ENCODE data around the gene KIAA0825.

KIAA0825 gene

DNA sequence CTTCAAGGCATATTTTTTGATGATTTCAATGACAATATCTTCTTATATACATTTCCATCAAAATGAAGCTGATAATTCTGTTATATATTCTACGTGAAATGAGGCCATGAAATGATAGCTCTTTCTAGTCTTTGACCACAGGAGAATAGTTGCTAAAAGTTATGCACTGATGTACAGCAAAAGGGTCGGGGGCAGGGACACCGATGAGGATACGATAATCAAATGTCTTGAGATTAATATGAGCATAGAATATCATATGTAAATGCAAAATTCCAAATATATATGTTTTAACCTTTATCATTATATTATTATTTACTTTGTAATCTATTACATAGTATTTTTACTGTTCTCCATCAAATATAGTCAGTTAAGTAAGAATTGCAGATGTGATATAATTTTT, 264.8 kb downstream of the KIAA0825 start:
- no peak for DNase-seq (ENCODE audit: low read depth)
- TF ChIP-seq, protein P1, sequence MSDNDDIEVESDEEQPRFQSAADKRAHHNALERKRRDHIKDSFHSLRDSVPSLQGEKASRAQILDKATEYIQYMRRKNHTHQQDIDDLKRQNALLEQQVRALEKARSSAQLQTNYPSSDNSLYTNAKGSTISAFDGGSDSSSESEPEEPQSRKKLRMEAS (IDR thresholded peaks at IDR 0.05; ENCODE audit: low read depth, low read length) = no peak
- no peak for TF ChIP-seq POLR2A (IDR thresholded peaks at IDR 0.05; ENCODE audit: extremely low read depth, insufficient read length)
- TF ChIP-seq, protein P2, sequence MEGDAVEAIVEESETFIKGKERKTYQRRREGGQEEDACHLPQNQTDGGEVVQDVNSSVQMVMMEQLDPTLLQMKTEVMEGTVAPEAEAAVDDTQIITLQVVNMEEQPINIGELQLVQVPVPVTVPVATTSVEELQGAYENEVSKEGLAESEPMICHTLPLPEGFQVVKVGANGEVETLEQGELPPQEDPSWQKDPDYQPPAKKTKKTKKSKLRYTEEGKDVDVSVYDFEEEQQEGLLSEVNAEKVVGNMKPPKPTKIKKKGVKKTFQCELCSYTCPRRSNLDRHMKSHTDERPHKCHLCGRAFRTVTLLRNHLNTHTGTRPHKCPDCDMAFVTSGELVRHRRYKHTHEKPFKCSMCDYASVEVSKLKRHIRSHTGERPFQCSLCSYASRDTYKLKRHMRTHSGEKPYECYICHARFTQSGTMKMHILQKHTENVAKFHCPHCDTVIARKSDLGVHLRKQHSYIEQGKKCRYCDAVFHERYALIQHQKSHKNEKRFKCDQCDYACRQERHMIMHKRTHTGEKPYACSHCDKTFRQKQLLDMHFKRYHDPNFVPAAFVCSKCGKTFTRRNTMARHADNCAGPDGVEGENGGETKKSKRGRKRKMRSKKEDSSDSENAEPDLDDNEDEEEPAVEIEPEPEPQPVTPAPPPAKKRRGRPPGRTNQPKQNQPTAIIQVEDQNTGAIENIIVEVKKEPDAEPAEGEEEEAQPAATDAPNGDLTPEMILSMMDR (IDR thresholded peaks at IDR 0.05; ENCODE audit: low read depth, low read length) = no peak
- no peak overlapping the region for H3K4me3 ChIP-seq (ENCODE audit: low read depth, low read length)

DNA sequence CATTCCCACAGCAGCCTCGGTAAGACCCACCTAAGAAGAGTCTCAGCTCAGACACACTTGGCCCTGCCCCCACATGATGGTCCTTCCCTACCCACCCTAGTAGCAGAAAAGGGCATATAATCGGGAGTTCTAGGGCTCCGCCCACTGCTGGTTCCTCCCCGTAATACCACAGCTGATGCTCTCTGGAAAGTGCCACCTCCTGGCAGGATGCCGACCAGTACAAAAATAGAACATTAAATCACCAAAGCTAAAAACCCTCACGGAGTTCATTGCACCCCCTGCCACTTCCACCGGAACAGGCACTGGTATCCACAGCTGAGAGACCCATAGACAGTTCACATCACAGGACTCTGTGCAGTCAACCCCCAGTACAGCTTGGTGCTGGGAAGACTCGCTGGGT, 271.3 kb downstream of the KIAA0825 start:
- H3K4me3 ChIP-seq (ENCODE audit: low read depth, low read length) = no peak overlapping the region
- DNase-seq (ENCODE audit: low read depth) = no peak
- TF ChIP-seq, protein P1 (IDR thresholded peaks at IDR 0.05; ENCODE audit: low read depth, low read length) = no peak
- TF ChIP-seq POLR2A (IDR thresholded peaks at IDR 0.05; ENCODE audit: extremely low read depth, insufficient read length) = no peak
- TF ChIP-seq, protein P2 (IDR thresholded peaks at IDR 0.05; ENCODE audit: low read depth, low read length) = no peak
- no peak for TF ChIP-seq MYC (IDR thresholded peaks at IDR 0.05; ENCODE audit: low read depth, low read length)

DNA sequence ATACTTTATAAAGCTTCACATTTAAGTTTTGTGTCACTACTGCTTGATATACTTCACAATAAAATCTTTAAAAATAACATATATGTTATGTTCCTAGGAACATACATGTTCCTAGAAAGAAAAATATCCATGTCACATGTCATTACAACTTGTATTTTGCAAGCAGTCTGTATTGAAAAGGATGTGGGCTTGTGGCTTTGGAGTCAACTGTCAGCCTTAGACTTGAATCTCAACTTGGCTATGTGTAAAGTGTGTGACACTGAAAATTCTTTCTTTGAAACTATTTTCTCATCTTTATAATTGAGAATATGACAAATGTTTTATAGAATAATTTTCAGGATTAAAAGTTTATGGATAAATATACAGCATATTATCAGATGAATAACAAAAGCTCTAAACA, 273.1 kb downstream of the KIAA0825 start:
- no peak overlapping the region for H3K4me3 ChIP-seq (ENCODE audit: low read depth, low read length)
- DNase-seq (ENCODE audit: low read depth) = peak; percentile 5
- TF ChIP-seq POLR2A (IDR thresholded peaks at IDR 0.05; ENCODE audit: extremely low read depth, insufficient read length) (no peak), MYC (IDR thresholded peaks at IDR 0.05; ENCODE audit: low read depth, low read length) (no peak)
- TF ChIP-seq, protein P1 (IDR thresholded peaks at IDR 0.05; ENCODE audit: low read depth, low read length) = no peak
- TF ChIP-seq, protein P2 (IDR thresholded peaks at IDR 0.05; ENCODE audit: low read depth, low read length) = no peak

DNA sequence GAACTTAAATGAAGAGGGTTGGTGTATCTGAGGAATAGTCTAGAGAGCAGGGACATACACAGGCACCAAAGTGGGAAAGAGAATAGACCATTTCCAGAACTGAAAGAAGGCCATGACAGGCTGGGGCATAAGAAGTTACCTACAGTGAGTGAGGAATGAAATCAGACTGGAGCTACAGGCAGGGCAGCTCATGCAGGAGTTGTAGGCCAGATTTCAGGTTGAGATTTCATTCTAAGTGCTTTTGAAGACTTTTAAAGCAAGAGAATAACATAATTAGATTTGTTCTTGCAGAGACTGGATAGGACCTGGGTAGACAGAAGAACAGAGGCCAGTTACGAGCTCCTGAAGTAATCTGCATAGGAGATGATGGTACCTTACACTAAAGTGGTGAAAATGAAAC, 280.8 kb downstream of the KIAA0825 start:
- no peak for TF ChIP-seq MYC (IDR thresholded peaks at IDR 0.05; ENCODE audit: low read depth, low read length)
- TF ChIP-seq, protein P1 (IDR thresholded peaks at IDR 0.05; ENCODE audit: low read depth, low read length) = no peak
- TF ChIP-seq, protein P2 (IDR thresholded peaks at IDR 0.05; ENCODE audit: low read depth, low read length) = no peak
- TF ChIP-seq POLR2A (IDR thresholded peaks at IDR 0.05; ENCODE audit: extremely low read depth, insufficient read length) = no peak
- DNase-seq (ENCODE audit: low read depth) = no peak
- H3K4me3 ChIP-seq (ENCODE audit: low read depth, low read length) = no peak overlapping the region

DNA sequence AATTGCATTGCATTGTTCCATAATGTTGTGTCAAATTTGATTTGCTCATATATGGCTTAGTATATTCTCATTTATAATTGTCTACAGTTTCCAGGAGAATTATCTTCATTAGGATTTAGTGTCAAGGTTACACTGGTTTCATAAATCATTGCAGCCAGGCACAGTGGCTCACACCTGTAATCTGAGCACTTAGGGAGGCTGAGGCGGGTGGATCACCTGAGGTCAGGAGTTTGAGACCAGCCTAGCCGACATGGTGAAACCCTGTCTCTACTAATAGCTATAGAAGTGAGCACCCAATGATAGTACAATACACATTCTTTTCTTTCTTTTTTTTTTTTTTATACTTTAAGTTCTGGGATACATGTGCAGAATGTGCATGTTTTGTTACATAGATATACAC, 282.5 kb downstream of the KIAA0825 start:
- no peak for DNase-seq (ENCODE audit: low read depth)
- TF ChIP-seq MYC (IDR thresholded peaks at IDR 0.05; ENCODE audit: low read depth, low read length) (no peak), POLR2A (IDR thresholded peaks at IDR 0.05; ENCODE audit: extremely low read depth, insufficient read length) (no peak)
- TF ChIP-seq, protein P1 (IDR thresholded peaks at IDR 0.05; ENCODE audit: low read depth, low read length) = no peak
- TF ChIP-seq, protein P2 (IDR thresholded peaks at IDR 0.05; ENCODE audit: low read depth, low read length) = no peak
- no peak overlapping the region for H3K4me3 ChIP-seq (ENCODE audit: low read depth, low read length)

DNA sequence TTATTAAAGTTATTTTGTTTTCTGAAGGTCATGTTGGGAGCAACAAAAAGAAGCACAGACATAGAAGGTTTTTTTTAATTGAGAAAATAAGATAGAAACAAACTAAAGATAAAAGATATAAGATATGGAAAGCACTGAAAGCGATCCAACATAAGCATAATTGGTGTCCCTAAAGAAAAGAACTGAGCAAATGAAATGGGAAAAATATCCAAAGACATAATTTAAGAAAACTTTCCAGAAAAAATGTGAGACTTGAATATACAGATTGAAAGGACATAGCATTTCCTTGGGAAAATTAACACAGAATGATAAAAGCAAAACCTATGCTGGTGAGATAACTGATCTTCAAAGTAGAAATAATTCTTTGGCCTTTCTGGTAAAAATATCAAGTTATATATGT, 289.3 kb downstream of the KIAA0825 start:
- DNase-seq (ENCODE audit: low read depth) = no peak
- H3K4me3 ChIP-seq (ENCODE audit: low read depth, low read length) = no peak overlapping the region
- TF ChIP-seq, protein P1 (IDR thresholded peaks at IDR 0.05; ENCODE audit: low read depth, low read length) = no peak
- TF ChIP-seq, protein P2 (IDR thresholded peaks at IDR 0.05; ENCODE audit: low read depth, low read length) = no peak
